Activated naive CD8-positive, alpha-beta T cell treated with anti-CD3 and anti-CD28 coated beads, Interleukin-2, amount 50 U/mL, for 24 hours (primary cell): ENCODE results near the gene ZNF813.

Experiments
- ATAC-seq: fragments of 150-1000 bp; cut with Tn5 transposase; one replicate; pipeline ENCODE4 v1.10.0; 2021
- DNase-seq: peaks from one replicate; pipeline ENCODE4 v3.0.0; 2021
- H3K27ac Mint-ChIP-seq: one replicate; pipeline ENCODE4 v1.8.0; 2021; ENCODE audit warnings: mild to moderate bottlenecking, mixed read lengths
- H3K27me3 Mint-ChIP-seq: one replicate; pipeline ENCODE4 v1.8.0; 2021; ENCODE audit warnings: mixed read lengths
- H3K36me3 Mint-ChIP-seq: one replicate; pipeline ENCODE4 v1.8.0; 2021; ENCODE audit warnings: low read depth, mixed read lengths
- H3K4me1 Mint-ChIP-seq: one replicate; pipeline ENCODE4 v1.8.0; 2021; ENCODE audit warnings: mixed read lengths
- H3K4me3 Mint-ChIP-seq: one replicate; pipeline ENCODE4 v1.8.0; 2021; ENCODE audit warnings: mild to moderate bottlenecking, moderate library complexity, mixed read lengths
- H3K9me3 Mint-ChIP-seq: one replicate; pipeline ENCODE4 v1.8.0; 2021; ENCODE audit warnings: mixed read lengths

The ZNF813 gene

GRCh38 chr19:53520547-53521372 is 53.2 kb downstream of the ZNF813 start:
- ATAC-seq (peak; percentile 99), DNase-seq (peak; percentile 83)
- Mint-ChIP-seq H3K4me1 (peaks cover 18% of the 10 kb centered on the region), H3K27ac (peak overlapping the region; percentile 95), H3K4me3 (peak overlapping the region; percentile 100), H3K36me3 (peaks cover 44% of the 10 kb centered on the region), H3K27me3 (no peaks in the 10 kb centered on the region), H3K9me3 (peaks cover 45% of the 10 kb centered on the region)

DNA sequence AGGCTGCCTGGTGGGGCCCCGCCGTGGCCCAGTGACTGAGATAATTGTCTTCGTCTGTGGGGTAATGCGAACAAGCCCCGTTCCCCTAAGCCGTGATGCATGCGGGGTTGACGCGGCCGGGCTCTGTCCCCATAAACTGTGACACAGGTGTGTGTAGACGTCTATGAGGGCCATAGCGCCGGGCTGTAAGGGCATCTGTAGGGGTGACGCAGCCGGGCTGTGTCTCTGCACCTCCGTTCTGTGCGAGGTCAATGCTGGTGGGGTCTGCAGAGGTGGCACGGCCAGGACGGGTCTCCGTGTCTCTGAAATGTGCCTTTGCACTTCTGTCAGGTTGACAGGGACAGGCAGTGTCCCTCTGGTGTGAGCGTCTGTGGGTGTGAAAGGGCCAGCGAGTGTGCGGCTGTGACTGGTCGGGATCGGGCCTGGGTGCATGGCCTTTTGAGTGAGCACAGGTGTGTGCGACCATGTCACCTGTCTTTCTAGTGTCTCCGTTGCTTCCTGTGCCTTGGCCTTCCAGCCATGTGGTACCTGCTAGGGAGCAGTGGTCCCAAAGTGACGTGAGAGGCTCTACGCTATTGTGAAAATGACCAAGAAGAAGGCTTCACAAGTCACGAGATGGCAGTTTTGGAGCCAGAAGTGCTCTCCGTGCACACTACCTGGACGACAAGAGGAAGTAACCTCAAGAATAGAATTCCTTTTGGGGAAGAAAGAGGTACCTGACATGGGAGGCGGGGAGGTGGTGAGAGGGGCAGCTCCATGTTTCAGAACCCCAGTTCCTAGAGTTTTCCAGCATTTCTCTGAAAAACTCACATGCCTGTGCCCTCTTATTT is 54.1 kb downstream of the ZNF813 start:
- Mint-ChIP-seq H3K4me1 (peaks cover 18% of the 10 kb centered on the region), H3K4me3 (peak overlapping the region; percentile 100), H3K36me3 (peaks cover 50% of the 10 kb centered on the region), H3K9me3 (peaks cover 51% of the 10 kb centered on the region), H3K27ac (peak overlapping the region; percentile 95), H3K27me3 (no peaks in the 10 kb centered on the region)
- ATAC-seq = no peak
- no peak for DNase-seq

GRCh38 chr19:53525922-53526321 is 58.4 kb downstream of the ZNF813 start:
- Mint-ChIP-seq H3K4me1 (peaks cover 16% of the 10 kb centered on the region), H3K27me3 (no peaks in the 10 kb centered on the region), H3K36me3 (peaks cover 66% of the 10 kb centered on the region), H3K27ac (no peak overlapping the region), H3K9me3 (peaks cover 38% of the 10 kb centered on the region), H3K4me3 (no peak overlapping the region)
- DNase-seq (no peak), ATAC-seq (no peak)

GRCh38 chr19:53530622-53531021 is 63.1 kb downstream of the ZNF813 start:
- Mint-ChIP-seq H3K9me3 (peaks cover 19% of the 10 kb centered on the region), H3K27me3 (no peaks in the 10 kb centered on the region), H3K27ac (no peak overlapping the region), H3K4me3 (no peak overlapping the region), H3K36me3 (peaks cover 52% of the 10 kb centered on the region), H3K4me1 (peaks cover 3% of the 10 kb centered on the region)
- DNase-seq = no peak
- ATAC-seq = no peak

- ATAC-seq (no peak), DNase-seq (no peak)
- Mint-ChIP-seq H3K27me3 (no peaks in the 10 kb centered on the region), H3K36me3 (peaks cover 52% of the 10 kb centered on the region), H3K27ac (no peak overlapping the region), H3K4me3 (no peak overlapping the region), H3K4me1 (peaks cover 7% of the 10 kb centered on the region), H3K9me3 (peaks cover 11% of the 10 kb centered on the region)
These were observed 63.9 kb downstream of the ZNF813 start for GRCh38 chr19:53531457-53531856.

DNA sequence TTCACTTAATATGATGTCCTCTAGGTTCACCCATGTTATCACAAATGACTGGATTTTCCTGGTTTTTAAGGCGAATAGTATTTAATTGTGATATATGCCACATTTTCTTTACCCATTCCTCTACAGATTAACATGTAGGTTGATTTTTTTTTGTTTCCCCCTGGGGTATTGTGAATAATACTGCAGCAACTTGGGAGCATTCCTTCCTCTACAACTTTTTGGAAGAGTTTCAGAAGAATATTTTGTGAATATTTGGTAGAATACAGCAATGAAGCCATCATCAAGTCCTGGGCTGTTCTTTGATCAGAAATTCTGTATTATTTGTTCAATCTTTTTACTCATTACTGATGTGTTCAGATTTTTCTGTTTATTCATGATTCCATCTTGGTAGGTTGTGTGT is 64.8 kb downstream of the ZNF813 start:
- H3K36me3 Mint-ChIP-seq = peaks cover 54% of the 10 kb centered on the region
- H3K27me3 Mint-ChIP-seq = no peaks in the 10 kb centered on the region
- ATAC-seq (no peak), DNase-seq (no peak)
- H3K27ac Mint-ChIP-seq = no peak overlapping the region
- H3K4me3 Mint-ChIP-seq = no peak overlapping the region
- peaks cover 15% of the 10 kb centered on the region for H3K4me1 Mint-ChIP-seq
- peaks cover 8% of the 10 kb centered on the region for H3K9me3 Mint-ChIP-seq

DNA sequence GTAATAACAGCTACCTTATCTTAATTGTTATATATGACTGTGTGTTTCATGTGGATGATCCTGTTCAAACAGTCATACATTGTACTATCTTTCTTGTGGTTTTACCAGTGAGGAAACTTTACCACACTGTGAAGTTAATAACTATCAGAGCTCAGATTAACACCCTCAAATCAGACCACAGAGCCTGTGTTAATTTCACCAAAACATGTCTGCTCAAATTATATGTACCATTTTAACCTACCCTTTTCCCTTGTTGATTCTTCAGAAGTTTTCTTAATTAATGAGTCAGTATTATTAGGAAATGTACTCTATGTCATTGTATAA is 68.7 kb downstream of the ZNF813 start:
- Mint-ChIP-seq H3K9me3 (peaks cover 2% of the 10 kb centered on the region), H3K4me3 (peak overlapping the region; percentile 12), H3K27ac (no peak overlapping the region), H3K4me1 (peaks cover 34% of the 10 kb centered on the region), H3K36me3 (peaks cover 56% of the 10 kb centered on the region), H3K27me3 (peaks cover 3% of the 10 kb centered on the region)
- ATAC-seq (no peak), DNase-seq (no peak)

DNA sequence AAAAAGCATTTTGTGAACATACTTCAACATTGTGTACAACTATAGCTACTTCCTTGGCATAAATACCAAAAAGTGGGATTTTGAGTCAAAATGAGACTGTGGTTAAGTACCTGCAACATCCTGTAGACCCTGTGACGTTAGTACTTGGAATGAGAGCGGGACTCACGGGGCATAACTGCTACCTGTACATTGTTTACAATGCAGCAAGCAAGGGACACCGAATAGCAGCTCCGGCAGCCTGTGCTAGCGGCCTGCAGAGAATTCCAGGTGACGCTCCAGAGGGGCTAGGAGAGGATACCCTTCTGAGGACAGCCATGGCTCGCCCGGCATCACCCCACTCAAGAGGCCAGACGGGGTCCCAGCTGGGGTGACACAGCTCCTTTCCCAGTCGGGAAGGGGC is 69.6 kb downstream of the ZNF813 start:
- DNase-seq = no peak
- no peak for ATAC-seq

GRCh38 chr19:53537521-53538377 is 70.2 kb downstream of the ZNF813 start, which contains the start of gene ZNF331:
ZNF331 (plus strand) TSS chr19:53538145; CDS start chr19:53569377, 31,232 bp downstream.
- DNase-seq (peak; percentile 88), ATAC-seq (peak; percentile 80)
- peak within 1 kb of the TSS; percentile 98 for H3K27ac Mint-ChIP-seq
- peak within 1 kb of the TSS; percentile 92 for H3K4me3 Mint-ChIP-seq
- H3K4me1 Mint-ChIP-seq = peaks cover 41% of the 10 kb centered on the region
- H3K36me3 Mint-ChIP-seq = peaks cover 69% of the 10 kb centered on the region
- peaks cover 3% of the 10 kb centered on the region for H3K27me3 Mint-ChIP-seq
- peaks cover 4% of the 10 kb centered on the region for H3K9me3 Mint-ChIP-seq

More for the DNA sequence above, 69.6 kb downstream of the ZNF813 start:
- peak overlapping the region; percentile 98 for H3K27ac Mint-ChIP-seq
- H3K9me3 Mint-ChIP-seq = peaks cover 3% of the 10 kb centered on the region
- peaks cover 63% of the 10 kb centered on the region for H3K36me3 Mint-ChIP-seq
- peak overlapping the region; percentile 92 for H3K4me3 Mint-ChIP-seq
- peaks cover 40% of the 10 kb centered on the region for H3K4me1 Mint-ChIP-seq
- peaks cover 3% of the 10 kb centered on the region for H3K27me3 Mint-ChIP-seq

DNA sequence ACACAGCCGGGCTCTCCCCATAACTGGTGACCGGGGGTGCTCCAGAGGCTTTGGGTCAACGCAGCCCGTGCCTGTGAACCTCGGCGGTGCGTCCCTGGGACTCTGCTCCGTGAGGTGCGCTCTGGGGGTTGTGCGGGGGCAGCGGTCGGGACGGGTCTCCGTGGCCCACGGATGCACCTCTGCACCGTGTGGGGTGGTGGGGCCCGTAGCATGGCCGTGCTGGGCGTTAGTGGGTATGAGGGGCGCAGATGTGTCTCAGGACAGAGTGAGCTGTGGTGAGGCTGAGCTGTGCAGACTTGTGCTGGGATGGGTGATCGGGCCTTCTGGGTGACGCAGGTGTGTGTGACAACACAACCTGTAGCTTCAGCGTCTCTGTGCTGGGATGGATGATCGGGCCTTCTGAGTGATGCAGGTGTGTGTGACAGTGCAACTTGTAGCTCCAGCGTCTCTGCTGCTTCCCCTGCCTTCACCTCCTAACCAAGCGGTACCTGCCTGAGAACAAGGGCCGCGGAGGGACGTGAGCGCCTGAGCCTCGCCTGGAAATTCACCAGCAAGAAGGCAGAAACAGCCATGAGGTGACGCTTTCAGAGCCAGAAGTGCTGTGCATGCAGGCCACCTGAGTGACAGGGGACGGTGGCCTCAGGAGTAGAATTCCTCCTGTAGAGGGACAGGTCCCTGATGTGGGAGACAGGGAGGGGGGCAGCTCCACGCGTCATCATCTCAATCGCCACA is 71.0 kb downstream of the ZNF813 start:
- Mint-ChIP-seq H3K4me3 (peak overlapping the region; percentile 92), H3K27me3 (peaks cover 3% of the 10 kb centered on the region), H3K9me3 (peaks cover 5% of the 10 kb centered on the region), H3K36me3 (peaks cover 66% of the 10 kb centered on the region), H3K27ac (peak overlapping the region; percentile 98), H3K4me1 (peaks cover 42% of the 10 kb centered on the region)
- ATAC-seq = peak; percentile 4
- no peak for DNase-seq

DNA sequence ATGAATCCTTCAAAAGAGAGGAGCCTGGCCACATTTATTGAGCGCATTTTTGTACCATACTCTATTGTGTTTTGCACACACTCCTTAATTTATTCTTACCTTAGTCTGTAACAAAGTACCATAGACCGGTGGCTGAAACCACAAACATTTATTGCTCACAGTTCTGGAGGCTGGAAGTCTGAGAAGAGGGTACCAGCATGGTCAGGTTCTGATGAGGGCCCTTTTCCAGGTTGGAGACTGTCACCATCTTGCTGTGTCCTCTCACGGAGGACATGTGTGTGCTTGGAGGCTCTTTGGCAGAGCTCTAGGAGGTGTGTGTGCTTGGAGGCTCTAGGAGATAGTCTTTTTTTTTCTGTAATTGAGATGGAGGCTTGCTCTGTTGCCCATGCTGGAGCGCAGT is 72.6 kb downstream of the ZNF813 start:
- Mint-ChIP-seq H3K36me3 (peaks cover 73% of the 10 kb centered on the region), H3K4me1 (peaks cover 43% of the 10 kb centered on the region), H3K27me3 (peaks cover 3% of the 10 kb centered on the region), H3K4me3 (peak overlapping the region; percentile 92), H3K9me3 (peaks cover 8% of the 10 kb centered on the region), H3K27ac (peak overlapping the region; percentile 46)
- DNase-seq = no peak
- ATAC-seq = no peak

- Mint-ChIP-seq H3K4me3 (no peak overlapping the region), H3K27me3 (peaks cover 3% of the 10 kb centered on the region), H3K27ac (peak overlapping the region; percentile 69), H3K9me3 (peaks cover 15% of the 10 kb centered on the region), H3K36me3 (peaks cover 69% of the 10 kb centered on the region), H3K4me1 (peaks cover 36% of the 10 kb centered on the region)
- ATAC-seq (no peak), DNase-seq (no peak)
These were observed 74.4 kb downstream of the ZNF813 start for GRCh38 chr19:53541971-53542370.

DNA sequence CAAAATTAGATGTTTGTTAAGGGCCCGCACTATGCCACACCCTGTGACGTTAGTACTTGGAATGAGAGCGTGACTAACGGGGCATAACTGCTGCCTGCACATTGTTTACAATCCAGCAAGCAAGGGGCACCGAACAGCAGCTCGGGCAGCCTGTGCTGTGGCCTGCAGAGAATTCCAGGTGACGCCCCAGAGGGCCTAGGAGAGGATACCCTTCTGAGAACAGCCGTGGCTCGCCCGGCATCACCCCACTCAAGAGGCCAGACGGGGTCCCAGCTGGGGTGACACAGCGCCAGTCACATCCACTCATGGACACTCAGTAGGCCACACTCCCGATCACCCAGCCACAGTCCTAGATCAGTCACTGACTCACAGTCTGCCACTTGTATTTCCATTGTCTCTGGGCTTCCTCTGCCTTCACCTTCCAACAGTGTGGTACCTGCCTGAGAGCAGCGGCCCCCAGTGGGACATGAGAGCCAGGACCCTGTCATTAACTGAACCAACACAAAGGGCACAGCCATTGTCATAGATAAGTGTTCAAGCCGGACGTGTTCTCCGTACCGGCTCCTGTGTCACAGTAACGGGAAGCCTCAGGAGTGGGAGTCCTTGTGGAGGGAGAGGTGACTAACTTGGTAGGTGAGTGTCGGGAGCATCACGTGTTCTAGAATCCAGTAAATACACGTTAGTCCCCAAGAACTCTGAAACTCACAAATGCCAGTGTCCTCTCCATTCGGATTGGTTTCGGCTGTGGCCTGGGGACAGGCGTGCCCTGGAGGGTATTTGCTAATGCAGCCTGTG is 77.9 kb downstream of the ZNF813 start:
- Mint-ChIP-seq H3K27ac (no peak overlapping the region), H3K9me3 (peaks cover 20% of the 10 kb centered on the region), H3K4me1 (peaks cover 30% of the 10 kb centered on the region), H3K36me3 (peaks cover 66% of the 10 kb centered on the region), H3K27me3 (no peaks in the 10 kb centered on the region), H3K4me3 (no peak overlapping the region)
- DNase-seq = no peak
- no peak for ATAC-seq
